ENCODE results near the gene SORCS3. TPM values are rescaled to one million over a fixed set of nuclear protein-coding genes. Genes with fewer than 3 reads are reported as not detected.

Gene SORCS3
- not detected in 2 replicates for total RNA-seq (2014; rRNA removed; shearing (Covaris generic))

DNA sequence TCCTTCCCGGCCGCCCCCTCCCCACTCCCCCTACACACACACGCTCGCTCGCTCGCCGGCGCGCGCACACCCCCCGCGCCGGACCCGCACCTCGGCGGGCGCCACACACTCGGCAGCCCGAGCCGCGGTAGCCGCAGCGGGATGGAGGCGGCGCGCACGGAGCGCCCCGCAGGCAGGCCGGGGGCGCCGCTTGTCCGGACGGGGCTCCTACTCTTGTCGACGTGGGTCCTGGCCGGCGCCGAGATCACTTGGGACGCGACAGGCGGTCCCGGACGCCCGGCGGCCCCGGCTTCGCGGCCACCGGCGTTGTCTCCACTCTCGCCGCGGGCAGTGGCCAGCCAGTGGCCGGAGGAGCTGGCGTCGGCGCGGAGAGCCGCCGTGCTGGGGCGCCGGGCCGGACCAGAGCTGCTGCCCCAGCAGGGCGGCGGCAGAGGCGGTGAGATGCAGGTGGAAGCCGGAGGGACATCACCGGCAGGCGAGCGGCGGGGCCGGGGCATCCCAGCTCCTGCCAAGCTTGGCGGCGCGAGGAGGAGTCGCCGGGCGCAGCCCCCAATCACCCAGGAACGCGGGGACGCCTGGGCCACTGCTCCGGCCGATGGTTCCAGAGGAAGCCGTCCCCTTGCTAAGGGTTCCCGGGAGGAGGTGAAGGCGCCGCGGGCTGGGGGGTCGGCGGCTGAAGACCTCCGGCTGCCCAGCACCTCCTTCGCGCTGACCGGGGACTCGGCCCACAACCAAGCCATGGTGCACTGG is at the start of gene SORCS3:
Gene SORCS3 (plus strand): TSS at position 104 of the 750 bp plus-strand sequence.
- no peak for DNase-seq (ENCODE audit: low spot score)

GRCh38 chr10:104591441-104591840 is 49.6 kb upstream of the SORCS3 start:
- no peak for DNase-seq (ENCODE audit: low spot score)

DNA sequence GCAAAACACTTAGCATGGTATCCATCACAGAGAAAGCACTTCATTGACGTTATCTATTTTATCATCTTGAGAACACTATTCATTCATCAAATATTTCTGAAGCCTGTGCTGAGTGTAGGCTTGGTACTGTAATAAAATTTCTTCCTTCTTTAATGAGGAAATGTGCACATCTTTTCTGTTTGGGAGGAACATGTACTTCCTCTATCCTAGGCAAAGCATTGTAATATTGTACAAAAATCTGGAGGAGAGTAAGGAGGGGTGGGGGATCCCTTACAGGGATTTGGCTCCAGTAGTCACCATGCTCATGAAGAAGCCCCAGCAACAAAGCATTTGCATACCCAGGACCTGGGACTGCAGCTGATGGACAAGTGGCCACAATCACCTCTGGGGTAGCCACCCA is 39.9 kb upstream of the SORCS3 start:
- DNase-seq (ENCODE audit: low spot score): no peak

- no peak for DNase-seq (ENCODE audit: low spot score)
Measured at GRCh38 chr10:104608091-104608828, 32.8 kb upstream of the SORCS3 start.

DNA sequence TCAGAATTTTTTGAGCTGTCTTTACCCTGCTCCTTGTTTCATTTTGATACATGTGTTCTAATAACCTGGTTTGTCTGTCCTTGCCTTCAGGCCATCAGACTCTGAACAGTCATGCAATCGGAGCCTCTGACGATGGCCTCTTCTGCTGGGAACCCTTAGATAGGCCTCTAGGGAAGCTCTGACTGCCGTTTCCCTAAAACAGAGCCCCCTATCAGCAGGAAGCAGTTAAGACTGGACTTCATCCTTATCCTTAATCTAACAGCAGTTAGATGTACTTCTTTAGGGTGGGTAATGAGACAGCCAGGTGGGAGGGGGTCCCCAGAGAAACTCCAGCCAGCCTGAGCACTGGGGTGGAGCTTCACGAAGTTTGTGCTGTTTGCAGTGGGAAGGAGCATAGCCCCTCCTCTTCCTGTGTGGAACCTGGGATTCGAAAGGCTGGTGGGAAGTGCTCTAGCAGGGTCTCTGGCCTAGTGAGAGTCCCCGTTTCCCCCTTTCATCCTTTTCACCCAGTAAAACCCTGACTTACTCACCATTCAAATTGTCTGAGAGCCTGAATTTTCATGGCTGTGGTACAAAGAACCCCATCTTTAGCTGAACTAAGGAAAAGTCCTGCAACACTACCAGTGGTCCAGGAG is 28.4 kb upstream of the SORCS3 start:
- DNase-seq (ENCODE audit: low spot score): no peak

DNA sequence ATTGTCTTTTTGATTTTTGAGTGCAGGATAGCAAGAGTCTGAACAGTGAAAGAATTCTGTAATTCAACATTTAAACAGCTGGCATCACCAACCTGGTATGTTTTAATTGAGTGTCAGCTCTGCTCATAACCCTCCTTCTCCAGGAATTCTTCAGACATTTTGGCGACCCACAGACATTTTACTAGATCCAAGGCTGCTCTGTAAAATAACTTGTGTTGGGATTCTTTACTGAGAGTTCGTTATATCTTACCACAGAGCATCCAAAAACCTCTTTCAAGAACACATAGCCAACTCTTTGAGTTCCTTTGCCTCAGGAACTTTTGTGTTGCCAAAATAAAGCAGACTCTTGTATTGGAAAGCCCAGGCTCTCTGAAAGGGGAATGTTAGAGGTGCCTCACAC is 27.7 kb upstream of the SORCS3 start:
- no peak for DNase-seq (ENCODE audit: low spot score)

DNA sequence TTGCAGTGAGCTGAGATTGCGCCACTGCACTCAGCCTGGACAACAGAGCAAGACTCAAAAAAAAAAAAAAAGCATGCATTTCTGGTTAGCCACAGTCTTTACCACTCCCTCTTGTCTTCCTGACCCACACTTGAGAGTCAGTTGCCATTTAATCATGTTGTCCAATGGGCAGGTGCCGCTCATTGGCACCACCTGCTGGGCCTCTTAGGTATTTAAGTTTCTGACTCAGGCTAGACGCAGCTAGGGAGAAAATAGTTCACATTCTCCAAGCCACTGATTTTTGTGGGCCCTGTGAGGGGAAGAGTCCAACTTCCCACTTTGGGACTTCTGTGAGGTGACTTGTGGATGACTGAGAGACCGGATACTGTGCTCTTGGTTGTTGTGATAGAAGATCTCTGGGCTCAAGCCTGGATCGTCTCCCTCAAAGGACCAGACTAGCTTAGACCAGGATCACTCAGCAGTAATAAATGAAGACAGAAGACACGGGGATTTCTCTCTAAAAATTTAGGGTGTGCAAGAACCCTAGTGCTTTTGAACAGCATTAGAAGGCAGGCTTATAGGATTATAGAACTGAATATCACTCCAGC is 26.8 kb upstream of the SORCS3 start:
- DNase-seq (ENCODE audit: low spot score): peak; percentile 59

GRCh38 chr10:104615136-104615535 is 26.0 kb upstream of the SORCS3 start:
- DNase-seq (ENCODE audit: low spot score): no peak

- no peak for DNase-seq (ENCODE audit: low spot score)
Measured at GRCh38 chr10:104617831-104618230, 23.3 kb upstream of the SORCS3 start.

- no peak for DNase-seq (ENCODE audit: low spot score)
Measured at GRCh38 chr10:104622175-104622574, 18.9 kb upstream of the SORCS3 start.

DNA sequence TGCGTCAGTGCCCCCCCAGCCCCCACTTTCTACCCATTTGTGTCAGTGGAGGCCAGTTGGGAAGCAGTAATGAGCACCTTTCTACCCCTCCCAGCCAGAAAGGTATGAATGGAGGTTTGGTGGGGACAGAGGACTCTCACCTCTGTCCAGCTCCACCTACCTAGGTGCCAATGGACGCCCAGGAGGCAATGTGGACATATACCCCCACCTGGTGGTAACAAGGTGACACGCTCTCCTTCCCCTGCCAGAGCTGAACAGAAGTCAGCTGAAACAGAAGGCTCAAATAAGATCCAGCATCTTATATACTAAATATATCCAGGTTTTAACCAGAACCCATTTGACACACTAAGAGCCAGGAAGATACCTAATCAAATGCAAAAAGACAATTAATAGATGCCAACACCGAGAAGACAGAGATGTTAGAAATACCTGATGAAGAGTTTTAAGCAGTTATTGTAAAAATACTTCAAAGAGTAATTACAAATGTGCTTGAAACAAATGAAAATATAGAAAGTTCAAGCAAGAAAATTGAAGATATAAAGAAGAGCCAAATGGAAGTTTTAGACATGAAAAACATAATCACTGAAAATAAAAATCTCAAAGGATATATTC is 18.4 kb upstream of the SORCS3 start:
- DNase-seq (ENCODE audit: low spot score): peak; percentile 28

GRCh38 chr10:104630731-104631130 is 10.4 kb upstream of the SORCS3 start:
- DNase-seq (ENCODE audit: low spot score): no peak

- no peak for DNase-seq (ENCODE audit: low spot score)
Measured at GRCh38 chr10:104631946-104632345, 9.1 kb upstream of the SORCS3 start.

- no peak for DNase-seq (ENCODE audit: low spot score)
Measured at GRCh38 chr10:104638861-104639589, 2.1 kb upstream of the SORCS3 start.

GRCh38 chr10:104639590-104640338 is 1.3 kb upstream of the SORCS3 start:
- DNase-seq (ENCODE audit: low spot score): no peak

- no peak for DNase-seq (ENCODE audit: low spot score)
Measured at GRCh38 chr10:104640339-104641186, 527 bp upstream of the SORCS3 start.

- DNase-seq (ENCODE audit: low spot score): no peak
Measured at GRCh38 chr10:104641937-104642657, 1.0 kb downstream of the SORCS3 start.

GRCh38 chr10:104642658-104643302 is 1.7 kb downstream of the SORCS3 start:
- no peak for DNase-seq (ENCODE audit: low spot score)
